ENCODE data around the gene TTF2. TPM values are rescaled to one million over a fixed set of nuclear protein-coding genes. Genes with fewer than 3 reads are reported as not detected.

The TTF2 gene
- total and polyA plus RNA-seq, 9 of the 15 experiments (the other 6 are each of a cell fraction or from before 2014, with no cell fraction given) = 9.4 to 71.1 (median 42.1) TPM

DNA sequence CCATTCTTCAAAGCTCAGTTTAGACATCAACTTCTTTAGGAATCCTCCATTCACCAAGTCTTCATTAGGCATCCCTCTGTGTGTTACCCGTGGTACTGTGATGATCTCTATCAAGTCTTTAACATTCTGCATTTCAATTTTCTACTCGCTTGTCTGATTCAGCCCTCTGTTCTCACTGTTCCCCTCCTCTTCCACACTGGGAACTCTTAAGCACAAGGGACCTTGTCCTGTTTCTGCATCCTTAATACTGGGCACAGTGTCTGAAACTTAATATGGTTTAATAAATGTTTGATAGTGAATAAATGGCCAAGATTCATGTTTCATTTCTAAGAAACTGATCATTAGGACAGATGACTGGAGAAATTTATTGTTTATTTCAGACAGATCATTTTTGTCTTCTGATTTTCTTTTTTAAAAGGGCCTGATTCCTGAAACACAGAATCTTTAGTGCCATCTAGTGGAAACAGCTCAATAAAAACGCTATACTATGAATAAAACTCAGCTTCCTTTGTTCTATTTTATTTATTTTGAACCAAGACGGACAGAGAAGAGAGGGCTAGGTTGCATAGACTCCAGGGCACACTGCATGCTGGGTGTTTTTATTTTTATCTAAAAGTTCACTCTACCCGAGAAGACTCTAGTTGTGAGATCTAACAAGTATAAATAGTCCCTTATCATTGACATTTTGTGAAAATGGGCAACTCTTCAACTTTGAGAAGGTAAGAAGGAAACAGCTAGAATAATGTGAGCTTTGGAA, 68.4 kb downstream of the TTF2 start (continued):
- TF ChIP-seq, protein P1, sequence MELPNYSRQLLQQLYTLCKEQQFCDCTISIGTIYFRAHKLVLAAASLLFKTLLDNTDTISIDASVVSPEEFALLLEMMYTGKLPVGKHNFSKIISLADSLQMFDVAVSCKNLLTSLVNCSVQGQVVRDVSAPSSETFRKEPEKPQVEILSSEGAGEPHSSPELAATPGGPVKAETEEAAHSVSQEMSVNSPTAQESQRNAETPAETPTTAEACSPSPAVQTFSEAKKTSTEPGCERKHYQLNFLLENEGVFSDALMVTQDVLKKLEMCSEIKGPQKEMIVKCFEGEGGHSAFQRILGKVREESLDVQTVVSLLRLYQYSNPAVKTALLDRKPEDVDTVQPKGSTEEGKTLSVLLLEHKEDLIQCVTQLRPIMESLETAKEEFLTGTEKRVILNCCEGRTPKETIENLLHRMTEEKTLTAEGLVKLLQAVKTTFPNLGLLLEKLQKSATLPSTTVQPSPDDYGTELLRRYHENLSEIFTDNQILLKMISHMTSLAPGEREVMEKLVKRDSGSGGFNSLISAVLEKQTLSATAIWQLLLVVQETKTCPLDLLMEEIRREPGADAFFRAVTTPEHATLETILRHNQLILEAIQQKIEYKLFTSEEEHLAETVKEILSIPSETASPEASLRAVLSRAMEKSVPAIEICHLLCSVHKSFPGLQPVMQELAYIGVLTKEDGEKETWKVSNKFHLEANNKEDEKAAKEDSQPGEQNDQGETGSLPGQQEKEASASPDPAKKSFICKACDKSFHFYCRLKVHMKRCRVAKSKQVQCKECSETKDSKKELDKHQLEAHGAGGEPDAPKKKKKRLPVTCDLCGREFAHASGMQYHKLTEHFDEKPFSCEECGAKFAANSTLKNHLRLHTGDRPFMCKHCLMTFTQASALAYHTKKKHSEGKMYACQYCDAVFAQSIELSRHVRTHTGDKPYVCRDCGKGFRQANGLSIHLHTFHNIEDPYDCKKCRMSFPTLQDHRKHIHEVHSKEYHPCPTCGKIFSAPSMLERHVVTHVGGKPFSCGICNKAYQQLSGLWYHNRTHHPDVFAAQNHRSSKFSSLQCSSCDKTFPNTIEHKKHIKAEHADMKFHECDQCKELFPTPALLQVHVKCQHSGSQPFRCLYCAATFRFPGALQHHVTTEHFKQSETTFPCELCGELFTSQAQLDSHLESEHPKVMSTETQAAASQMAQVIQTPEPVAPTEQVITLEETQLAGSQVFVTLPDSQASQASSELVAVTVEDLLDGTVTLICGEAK (IDR thresholded peaks at IDR 0.05) = peak; percentile 65; the same call in 1 of the 2 replicates
- TF ChIP-seq, protein P1 (CRISPR knock-in tag; IDR thresholded peaks at IDR 0.05) = no peak
- TF ChIP-seq ETS2 (tag; IDR thresholded peaks at IDR 0.05; ENCODE audit: borderline replicate concordance, poor library complexity, severe bottlenecking) (no peak), RAD21 (CRISPR knock-in tag; conservative IDR thresholded peaks at IDR 0.05 in 1 of 2, IDR thresholded peaks at IDR 0.05 in 1 of 2) (peak; percentile 53 to 78), SOX6 (IDR thresholded peaks at IDR 0.05) (no peak), PCBP2 (IDR thresholded peaks at IDR 0.05; ENCODE audit: low read depth, low read length, poor library complexity, severe bottlenecking) (no peak), BRD9 (IDR thresholded peaks at IDR 0.05; ENCODE audit: low read depth, partially characterized antibody) (peak; percentile 24)
- TF ChIP-seq, protein P2, sequence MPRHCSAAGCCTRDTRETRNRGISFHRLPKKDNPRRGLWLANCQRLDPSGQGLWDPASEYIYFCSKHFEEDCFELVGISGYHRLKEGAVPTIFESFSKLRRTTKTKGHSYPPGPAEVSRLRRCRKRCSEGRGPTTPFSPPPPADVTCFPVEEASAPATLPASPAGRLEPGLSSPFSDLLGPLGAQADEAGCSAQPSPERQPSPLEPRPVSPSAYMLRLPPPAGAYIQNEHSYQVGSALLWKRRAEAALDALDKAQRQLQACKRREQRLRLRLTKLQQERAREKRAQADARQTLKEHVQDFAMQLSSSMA (CRISPR knock-in tag; IDR thresholded peaks at IDR 0.05) = no peak
- TF ChIP-seq, protein P3, sequence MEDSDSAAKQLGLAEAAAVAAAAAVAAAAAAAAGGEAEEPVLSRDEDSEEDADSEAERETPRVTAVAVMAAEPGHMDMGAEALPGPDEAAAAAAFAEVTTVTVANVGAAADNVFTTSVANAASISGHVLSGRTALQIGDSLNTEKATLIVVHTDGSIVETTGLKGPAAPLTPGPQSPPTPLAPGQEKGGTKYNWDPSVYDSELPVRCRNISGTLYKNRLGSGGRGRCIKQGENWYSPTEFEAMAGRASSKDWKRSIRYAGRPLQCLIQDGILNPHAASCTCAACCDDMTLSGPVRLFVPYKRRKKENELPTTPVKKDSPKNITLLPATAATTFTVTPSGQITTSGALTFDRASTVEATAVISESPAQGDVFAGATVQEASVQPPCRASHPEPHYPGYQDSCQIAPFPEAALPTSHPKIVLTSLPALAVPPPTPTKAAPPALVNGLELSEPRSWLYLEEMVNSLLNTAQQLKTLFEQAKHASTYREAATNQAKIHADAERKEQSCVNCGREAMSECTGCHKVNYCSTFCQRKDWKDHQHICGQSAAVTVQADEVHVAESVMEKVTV (CRISPR knock-in tag; IDR thresholded peaks at IDR 0.05) = peak; percentile 28; the same call in 1 of the 2 replicates
- TF ChIP-seq, protein P4, sequence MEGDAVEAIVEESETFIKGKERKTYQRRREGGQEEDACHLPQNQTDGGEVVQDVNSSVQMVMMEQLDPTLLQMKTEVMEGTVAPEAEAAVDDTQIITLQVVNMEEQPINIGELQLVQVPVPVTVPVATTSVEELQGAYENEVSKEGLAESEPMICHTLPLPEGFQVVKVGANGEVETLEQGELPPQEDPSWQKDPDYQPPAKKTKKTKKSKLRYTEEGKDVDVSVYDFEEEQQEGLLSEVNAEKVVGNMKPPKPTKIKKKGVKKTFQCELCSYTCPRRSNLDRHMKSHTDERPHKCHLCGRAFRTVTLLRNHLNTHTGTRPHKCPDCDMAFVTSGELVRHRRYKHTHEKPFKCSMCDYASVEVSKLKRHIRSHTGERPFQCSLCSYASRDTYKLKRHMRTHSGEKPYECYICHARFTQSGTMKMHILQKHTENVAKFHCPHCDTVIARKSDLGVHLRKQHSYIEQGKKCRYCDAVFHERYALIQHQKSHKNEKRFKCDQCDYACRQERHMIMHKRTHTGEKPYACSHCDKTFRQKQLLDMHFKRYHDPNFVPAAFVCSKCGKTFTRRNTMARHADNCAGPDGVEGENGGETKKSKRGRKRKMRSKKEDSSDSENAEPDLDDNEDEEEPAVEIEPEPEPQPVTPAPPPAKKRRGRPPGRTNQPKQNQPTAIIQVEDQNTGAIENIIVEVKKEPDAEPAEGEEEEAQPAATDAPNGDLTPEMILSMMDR (IDR thresholded peaks at IDR 0.05 in 2 of 3, conservative IDR thresholded peaks at IDR 0.05 in 1 of 3; ENCODE audit: insufficient read depth in 2 of 3, low read depth in 1 of 3, low read length in 3 of 3) = peak; percentile 34 to 82 (median 52); a peak in 5 of 6 replicates
- TF ChIP-seq, protein P5, sequence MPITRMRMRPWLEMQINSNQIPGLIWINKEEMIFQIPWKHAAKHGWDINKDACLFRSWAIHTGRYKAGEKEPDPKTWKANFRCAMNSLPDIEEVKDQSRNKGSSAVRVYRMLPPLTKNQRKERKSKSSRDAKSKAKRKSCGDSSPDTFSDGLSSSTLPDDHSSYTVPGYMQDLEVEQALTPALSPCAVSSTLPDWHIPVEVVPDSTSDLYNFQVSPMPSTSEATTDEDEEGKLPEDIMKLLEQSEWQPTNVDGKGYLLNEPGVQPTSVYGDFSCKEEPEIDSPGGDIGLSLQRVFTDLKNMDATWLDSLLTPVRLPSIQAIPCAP (CRISPR knock-in tag; IDR thresholded peaks at IDR 0.05; ENCODE audit: borderline replicate concordance) = no peak

Data from K562 (cell line).